HuH-7.5 (cell line): ENCODE data around the gene HGFAC.
"Not testable (repeated sequence)": the region's sequence is repeated elsewhere in the genome, so short reads cannot be mapped to it uniquely, and the experiment has no call there.

ENCODE experiments used
- DNase-seq: peaks from one replicate; pipeline ENCODE4 v3.0.0; 2011; ENCODE audit warnings: low spot score

The HGFAC gene

GRCh38 chr4:3411190-3411589 lies 30.6 kb upstream of the HGFAC start:
- not testable (repeated sequence) for DNase-seq

- no peak for DNase-seq
Measured at GRCh38 chr4:3411676-3412075, 30.1 kb upstream of the HGFAC start.

DNA sequence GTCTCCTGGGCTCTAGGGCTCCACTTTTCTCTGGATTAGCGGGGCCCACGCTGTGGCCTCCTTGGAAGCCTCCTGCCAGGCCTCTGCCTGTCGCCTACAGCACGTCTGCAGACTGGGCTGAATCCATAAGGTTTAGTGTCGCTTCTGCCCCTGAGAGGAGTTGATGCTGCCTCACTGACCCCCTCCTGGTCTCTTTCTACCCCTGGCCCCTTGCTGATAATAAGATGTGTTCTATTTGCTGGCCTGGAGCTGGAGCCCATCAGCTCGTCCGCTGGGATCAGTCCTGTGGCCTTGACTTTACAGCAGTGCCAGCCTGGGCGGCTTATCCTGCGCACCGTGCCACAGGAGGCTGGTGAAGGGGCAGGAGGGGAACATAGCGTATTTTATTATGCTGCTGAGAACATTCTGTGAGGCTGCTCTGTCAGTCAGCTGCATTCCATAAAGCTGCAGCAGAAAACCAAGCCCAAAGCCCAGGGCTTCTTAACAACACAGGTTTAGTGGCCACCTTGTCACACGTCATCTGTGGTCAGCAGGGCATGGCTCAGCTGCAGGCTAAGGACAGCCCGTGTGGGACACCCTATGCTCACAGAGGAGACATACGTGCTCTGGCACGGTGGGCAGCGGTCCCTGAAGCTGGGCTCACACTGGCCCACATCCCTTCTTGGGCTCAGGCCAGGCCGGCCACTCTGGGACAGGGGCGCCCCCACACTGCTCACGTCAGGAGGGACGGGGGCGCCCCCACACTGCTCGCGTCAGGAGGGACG lies 29.3 kb upstream of the HGFAC start:
- no peak for DNase-seq

DNA sequence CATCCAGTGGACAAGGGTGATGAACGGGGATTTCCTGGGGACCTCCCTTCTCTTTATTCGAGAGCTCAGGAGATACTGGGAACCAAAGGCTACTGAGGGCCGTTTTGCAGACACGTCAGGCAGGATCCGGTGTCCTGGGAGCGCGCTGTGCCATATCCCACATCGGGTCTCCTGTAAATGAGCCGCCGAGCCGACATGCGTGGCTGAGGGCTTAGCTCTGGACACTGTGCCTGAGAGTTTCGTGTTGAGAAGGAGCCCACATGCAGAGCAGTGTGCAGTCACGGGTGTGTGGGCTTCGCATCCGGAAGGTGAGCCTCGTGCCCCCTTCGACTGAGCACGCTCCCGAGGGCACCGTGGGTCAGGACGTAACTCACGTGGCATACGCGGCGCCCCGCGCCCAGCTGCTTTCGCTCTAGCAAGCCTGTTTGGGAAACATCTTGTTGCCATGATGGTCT lies 28.5 kb upstream of the HGFAC start:
- DNase-seq, result no peak

- no peak for DNase-seq
Measured at GRCh38 chr4:3413675-3414420, 27.9 kb upstream of the HGFAC start.

GRCh38 chr4:3414421-3415279 lies 27.1 kb upstream of the HGFAC start:
- no peak for DNase-seq

DNA sequence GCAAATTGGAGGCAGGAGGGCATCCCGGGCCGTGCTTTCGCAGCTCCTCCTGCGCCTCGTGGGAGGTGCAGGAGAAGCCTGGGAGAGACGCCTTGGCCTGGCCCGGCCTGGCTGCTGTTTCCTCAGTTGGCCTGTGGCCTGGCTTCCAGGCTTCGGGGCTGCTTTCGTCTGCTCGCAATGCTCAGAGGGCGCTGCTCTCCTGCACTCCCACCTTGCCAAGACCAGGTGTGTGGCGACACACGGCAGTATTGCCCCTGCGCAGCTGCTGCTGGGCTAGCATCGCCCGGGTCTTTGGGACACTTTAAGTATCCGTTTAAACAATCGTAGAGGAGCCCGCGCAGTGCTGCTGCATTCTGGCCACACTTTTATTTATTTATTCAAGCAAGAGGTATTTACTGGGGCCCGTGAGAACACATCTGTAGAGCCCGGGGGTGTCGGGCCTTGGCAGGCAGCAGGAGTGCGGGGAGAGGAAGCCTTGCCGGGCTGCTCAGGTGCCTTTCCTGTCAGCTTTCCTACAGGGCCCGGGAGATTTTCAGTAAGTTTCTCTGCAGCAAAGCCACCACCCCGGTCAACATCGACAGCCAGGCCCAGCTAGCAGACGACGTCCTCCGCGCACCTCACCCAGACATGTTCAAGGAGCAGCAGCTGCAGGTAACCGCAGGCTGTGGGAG lies 26.2 kb upstream of the HGFAC start:
- no peak for DNase-seq

DNA sequence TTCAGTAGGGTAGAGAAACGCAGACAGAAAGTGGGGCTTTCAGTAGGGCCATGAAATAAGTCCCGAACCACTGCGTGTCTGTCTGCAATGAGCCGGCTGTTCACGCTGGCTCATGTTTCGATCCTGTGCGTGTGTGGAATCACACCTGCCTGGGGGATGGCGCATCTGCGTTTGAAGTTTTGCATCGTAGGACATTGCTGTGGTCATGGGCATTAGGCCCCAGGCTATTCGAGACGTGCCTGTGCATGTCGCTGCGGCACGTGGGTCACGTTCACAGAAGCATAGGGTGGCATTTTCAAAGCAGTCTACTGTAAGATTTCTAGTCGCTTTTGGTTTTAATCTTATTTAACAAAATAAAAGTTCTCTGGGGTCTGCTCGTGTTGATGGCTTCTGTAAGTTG lies 25.5 kb upstream of the HGFAC start:
- no peak for DNase-seq

DNA sequence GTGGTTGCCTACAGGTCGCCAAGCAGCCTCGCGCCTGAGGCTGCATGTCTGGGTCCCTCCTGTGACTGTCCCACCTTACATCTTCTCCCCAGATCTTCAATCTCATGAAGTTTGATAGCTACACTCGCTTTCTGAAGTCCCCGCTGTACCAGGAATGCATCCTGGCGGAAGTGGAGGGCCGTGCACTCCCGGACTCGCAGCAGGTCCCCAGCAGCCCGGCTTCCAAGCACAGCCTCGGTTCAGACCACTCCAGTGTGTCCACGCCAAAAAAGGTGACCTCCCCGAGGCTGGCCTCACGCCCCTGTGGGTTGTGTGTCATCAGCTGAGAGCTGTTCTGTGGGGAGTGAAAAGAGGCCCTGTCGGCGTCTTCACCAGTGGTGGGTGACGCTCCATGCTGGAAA lies 24.9 kb upstream of the HGFAC start:
- DNase-seq, result no peak

DNA sequence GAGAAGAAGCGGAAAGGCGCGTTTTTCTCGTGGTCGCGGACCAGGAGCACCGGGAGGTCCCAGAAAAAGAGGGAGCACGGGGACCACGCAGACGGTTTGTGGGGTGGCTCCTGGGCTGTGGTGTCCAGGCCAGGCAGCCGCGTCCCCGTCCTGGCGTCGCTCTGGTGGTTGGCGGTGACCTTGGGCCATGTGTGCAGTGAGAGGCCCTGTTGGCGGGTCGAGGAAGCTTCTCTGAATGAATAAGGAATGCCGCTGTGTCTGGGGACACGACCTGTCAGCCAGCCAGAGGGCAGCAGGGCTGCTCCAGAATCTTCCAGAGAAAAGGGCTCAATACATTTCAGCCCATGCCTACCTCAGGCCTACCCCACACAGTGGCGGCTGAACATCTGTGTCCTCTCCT lies 24.3 kb upstream of the HGFAC start:
- DNase-seq, result no peak

- DNase-seq, result peak; percentile 64
Measured at GRCh38 chr4:3418029-3418762, 23.6 kb upstream of the HGFAC start.

GRCh38 chr4:3419836-3420605 lies 21.7 kb upstream of the HGFAC start:
- DNase-seq, result no peak

- no peak for DNase-seq
Measured at GRCh38 chr4:3420606-3420955, 21.2 kb upstream of the HGFAC start.

DNA sequence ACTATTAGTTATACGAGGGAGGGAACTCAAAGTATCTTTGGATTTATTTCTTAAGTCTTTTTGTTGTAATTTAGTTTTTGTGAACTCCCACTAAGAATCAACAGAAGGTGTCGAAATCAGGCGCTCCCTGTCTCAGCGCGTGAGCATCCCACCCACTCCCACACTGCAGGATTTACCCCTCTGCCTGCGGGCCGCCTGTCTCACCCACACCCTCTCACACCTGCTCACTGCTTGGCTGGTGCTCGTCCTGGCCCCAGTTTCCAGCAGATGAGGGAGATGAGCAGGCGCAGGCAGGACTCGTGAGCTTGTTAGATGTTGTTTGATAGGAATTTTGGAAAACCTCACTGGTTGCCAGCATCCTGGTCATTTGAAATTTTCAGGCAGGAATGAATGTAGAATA lies 20.8 kb upstream of the HGFAC start:
- DNase-seq, result no peak

DNA sequence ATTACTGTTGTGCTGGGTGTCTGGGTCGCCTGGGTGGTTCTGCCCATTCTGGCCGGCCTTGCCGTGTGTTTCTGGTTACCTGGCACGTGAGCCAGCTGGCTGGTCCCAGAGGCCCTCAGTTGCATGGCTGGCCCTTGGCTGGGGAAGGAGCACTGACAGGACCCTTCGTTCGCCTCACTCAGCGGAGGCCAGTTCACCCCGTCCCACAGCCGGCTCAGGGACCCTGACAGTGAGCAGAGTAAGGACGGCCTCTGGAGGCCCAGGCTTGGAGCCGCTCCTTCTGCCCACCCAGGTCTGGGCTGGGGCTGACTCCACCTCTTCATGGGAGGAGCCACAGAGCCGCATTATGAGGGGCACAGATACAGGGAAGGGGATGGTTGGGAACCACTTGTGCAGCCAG lies 20.3 kb upstream of the HGFAC start:
- no peak for DNase-seq

GRCh38 chr4:3422241-3422801 lies 19.4 kb upstream of the HGFAC start:
- DNase-seq, result no peak

- DNase-seq, result no peak
Measured at GRCh38 chr4:3422808-3423297, 18.9 kb upstream of the HGFAC start.

- DNase-seq, result no peak
Measured at GRCh38 chr4:3423406-3423805, 18.4 kb upstream of the HGFAC start.

DNA sequence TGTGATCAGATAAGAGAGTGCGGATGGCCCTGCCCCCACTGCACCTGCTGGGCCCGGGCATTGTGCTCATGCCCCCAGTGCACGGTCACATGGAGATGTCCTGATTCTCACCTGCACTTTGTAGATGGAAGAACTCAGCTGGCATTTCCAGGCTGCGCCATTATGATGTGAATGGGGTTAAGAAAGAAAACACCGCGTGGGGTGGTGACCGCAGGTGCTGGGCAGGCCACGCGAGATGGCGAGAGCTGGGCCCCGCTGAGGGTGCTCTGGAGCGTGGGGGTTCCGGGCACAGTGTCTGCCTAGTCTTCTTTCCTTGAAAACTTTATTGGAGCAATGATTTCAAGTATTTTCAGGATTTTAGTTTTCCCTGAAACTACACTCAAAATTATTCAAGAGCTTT lies 17.8 kb upstream of the HGFAC start:
- DNase-seq, result no peak

DNA sequence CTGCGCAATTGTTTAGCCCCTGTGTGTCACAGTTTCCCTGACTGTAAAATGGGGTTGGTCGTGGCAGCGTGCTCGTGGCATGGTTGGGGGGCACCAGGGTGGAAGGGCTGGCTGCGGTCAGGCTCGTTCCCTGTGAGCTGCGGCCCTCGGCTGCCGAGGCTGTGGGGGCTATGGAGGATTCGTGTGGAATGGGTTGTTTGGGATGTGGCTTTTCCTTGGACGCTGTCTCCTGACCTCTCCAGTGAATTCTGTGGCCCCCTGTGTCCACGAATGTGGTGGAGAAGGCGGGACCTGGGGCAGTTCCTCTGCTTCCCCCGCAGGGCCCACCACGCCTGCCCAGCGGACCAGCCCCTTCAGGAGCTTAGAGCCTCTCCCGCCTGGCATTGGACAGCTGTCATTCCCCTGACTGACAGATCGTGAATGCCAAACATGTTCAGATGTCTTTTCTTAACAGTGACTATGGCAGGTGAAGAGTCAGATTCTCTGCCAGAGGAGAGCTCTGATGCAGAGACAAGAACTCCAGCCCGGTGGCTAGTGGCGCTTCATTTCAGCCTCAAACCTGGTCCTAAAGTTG lies 17.2 kb upstream of the HGFAC start:
- DNase-seq, result no peak
